OCI-LY7 (cell line): ENCODE measurements around the gene CEACAM3. TPM values are rescaled to one million over a fixed set of nuclear protein-coding genes. Genes with fewer than 3 reads are reported as not detected.

Experiments
- BruUV-seq: library from RNA; stranded (reverse); fragments of 400-500 nt; replicated peaks from 2 replicates; lab custom pipeline; 2021; lab: Mats Ljungman, UMichigan
- CTCF ChIA-PET: fragments of 300-600 bp; sonication (Branson Sonifier 250); formaldehyde crosslinking; loops from one replicate; lab custom pipeline; 2022; ENCODE audit warnings: antibody characterized with exemption; ENCODE audit not compliant: unreplicated experiment; lab: Charles Lee
- POLR2A ChIA-PET: fragments of 300-600 bp; sonication (Branson Sonifier 250); formaldehyde crosslinking; loops from one replicate; lab custom pipeline; 2022; ENCODE audit warnings: antibody characterized with exemption; lab: Charles Lee
- DNase-seq: peaks from one replicate; pipeline ENCODE4 v3.0.0-alpha.2; 2015; ENCODE audit warnings: low spot score
- H2AFZ ChIP-seq: fragments of 200-600 bp; sonication (generic), shearing (Covaris generic); 2 replicates; pipeline ENCODE4 v1.6.1; 2014; ENCODE audit warnings: mild to moderate bottlenecking, antibody characterized with exemption, low read length, moderate library complexity
- H3K27ac ChIP-seq: fragments of 200-600 bp; sonication (generic); 2 replicates; pipeline ENCODE4 v1.5.1; 2014; ENCODE audit warnings: mixed run types, low read depth, mild to moderate bottlenecking, moderate library complexity, low read length, inconsistent platforms; ENCODE audit not compliant: poor library complexity, severe bottlenecking
- H3K36me3 ChIP-seq: fragments of 200-600 bp; sonication (generic); 2 replicates; pipeline ENCODE4 v1.6.1; 2014; ENCODE audit warnings: mild to moderate bottlenecking, antibody characterized with exemption, low read length, moderate library complexity, mixed read lengths; ENCODE audit not compliant: insufficient read depth
- H3K4me1 ChIP-seq: fragments of 200-600 bp; sonication (generic); 2 replicates; pipeline ENCODE4 v1.5.1; 2014; ENCODE audit warnings: mild to moderate bottlenecking, low read length; ENCODE audit not compliant: insufficient read depth, poor library complexity, severe bottlenecking
- H3K4me2 ChIP-seq: fragments of 200-600 bp; sonication (generic); 2 replicates; pipeline ENCODE4 v1.6.1; 2014; ENCODE audit warnings: mild to moderate bottlenecking, low read length
- H3K4me3 ChIP-seq: fragments of 200-600 bp; sonication (generic); 2 replicates; pipeline ENCODE4 v1.5.1; 2014; ENCODE audit warnings: mild to moderate bottlenecking, low read depth, low read length; ENCODE audit not compliant: poor library complexity, severe bottlenecking
- H3K79me2 ChIP-seq: fragments of 200-600 bp; sonication (generic); 2 replicates; pipeline ENCODE4 v1.6.1; 2016; ENCODE audit warnings: low read depth, mild to moderate bottlenecking, low read length, moderate library complexity, mixed read lengths; ENCODE audit not compliant: insufficient read depth
- H3K9me2 ChIP-seq: fragments of 200-600 bp; sonication (generic); 2 replicates; pipeline ENCODE4 v1.6.1; 2016; ENCODE audit warnings: mild to moderate bottlenecking, low read length, mixed read lengths; ENCODE audit not compliant: insufficient read depth
- H3K9me3 ChIP-seq: fragments of 200-600 bp; sonication (generic); 2 replicates; pipeline ENCODE4 v1.6.1; 2014; ENCODE audit warnings: mild to moderate bottlenecking, mixed run types, low read length, mixed read lengths
- H4K20me1 ChIP-seq: fragments of 200-600 bp; sonication (generic); 2 replicates; pipeline ENCODE4 v1.6.1; 2014; ENCODE audit warnings: mild to moderate bottlenecking, antibody characterized with exemption, low read length, moderate library complexity, mixed read lengths; ENCODE audit not compliant: insufficient read depth
- EZH2phosphoT487 ChIP-seq: fragments of 200-600 bp; sonication (generic); IDR thresholded peaks from 2 replicates; pipeline ENCODE4 v1.6.1; 2018; ENCODE audit warnings: low read depth, borderline replicate concordance, mild to moderate bottlenecking, mixed run types, antibody characterized with exemption, low read length, moderate library complexity, mixed read lengths
- intact Hi-C: fragments of 100-400 bp; cut with micrococcal nuclease; formaldehyde crosslinking; loops from one replicate; pipeline ENCODE4 v1.10.0; 2022; ENCODE audit not compliant: unreplicated experiment
- total RNA-seq, 2 experiments: library from RNA; depleted of rRNA in 1 of 2; stranded (reverse); fragments of >200 nt in 1 of 2; shearing (Covaris generic) in 1 of 2; gene quantifications; 2 replicates each; pipeline ENCODE4 v1.2.3, GENCODE V29; 2014 to 2022
- TF ChIP-seq, protein P1 (sequence below): fragments of 200-600 bp; sonication (generic); conservative IDR thresholded peaks from 2 replicates; pipeline ENCODE4 v1.5.1; 2014; ENCODE audit warnings: mild to moderate bottlenecking, antibody characterized with exemption, low read length, moderate library complexity, mixed read lengths

Gene CEACAM3
- total RNA-seq, 2 experiments from 2014 or later: not detected

DNA sequence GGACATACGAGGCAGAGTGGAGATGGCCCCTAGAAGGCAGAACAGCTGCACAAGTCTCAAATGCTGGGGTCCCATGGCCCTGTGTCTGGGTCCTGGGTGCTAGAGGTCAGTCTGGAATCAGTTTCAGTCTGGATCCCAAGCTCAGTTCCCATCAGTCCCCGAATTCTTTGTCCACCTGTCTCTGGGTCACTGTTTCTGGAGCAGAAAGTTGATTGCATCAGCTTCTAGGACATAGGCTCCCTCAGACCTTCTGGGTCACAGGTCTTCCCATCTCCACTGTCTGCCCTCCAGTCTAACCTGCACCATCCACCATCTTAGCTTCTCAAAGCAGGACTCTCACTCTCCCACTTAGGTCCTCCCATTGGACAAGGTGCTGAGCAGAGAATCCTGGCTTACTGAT lies 42.8 kb downstream of the CEACAM3 start:
- no peaks in the 10 kb centered on the region for H3K9me3 ChIP-seq
- TF ChIP-seq, protein P1, sequence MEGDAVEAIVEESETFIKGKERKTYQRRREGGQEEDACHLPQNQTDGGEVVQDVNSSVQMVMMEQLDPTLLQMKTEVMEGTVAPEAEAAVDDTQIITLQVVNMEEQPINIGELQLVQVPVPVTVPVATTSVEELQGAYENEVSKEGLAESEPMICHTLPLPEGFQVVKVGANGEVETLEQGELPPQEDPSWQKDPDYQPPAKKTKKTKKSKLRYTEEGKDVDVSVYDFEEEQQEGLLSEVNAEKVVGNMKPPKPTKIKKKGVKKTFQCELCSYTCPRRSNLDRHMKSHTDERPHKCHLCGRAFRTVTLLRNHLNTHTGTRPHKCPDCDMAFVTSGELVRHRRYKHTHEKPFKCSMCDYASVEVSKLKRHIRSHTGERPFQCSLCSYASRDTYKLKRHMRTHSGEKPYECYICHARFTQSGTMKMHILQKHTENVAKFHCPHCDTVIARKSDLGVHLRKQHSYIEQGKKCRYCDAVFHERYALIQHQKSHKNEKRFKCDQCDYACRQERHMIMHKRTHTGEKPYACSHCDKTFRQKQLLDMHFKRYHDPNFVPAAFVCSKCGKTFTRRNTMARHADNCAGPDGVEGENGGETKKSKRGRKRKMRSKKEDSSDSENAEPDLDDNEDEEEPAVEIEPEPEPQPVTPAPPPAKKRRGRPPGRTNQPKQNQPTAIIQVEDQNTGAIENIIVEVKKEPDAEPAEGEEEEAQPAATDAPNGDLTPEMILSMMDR: no peak
- TF ChIP-seq EZH2phosphoT487: no peak
- DNase-seq: no peak
- no peak overlapping the region for H3K27ac ChIP-seq
- H3K4me1 ChIP-seq: peaks cover 14% of the 10 kb centered on the region
- no peaks in the 10 kb centered on the region for H3K9me2 ChIP-seq
- ChIA-PET POLR2A (no interaction called here), CTCF (no interaction called here)
- no TSS peak for BruUV-seq
- no peak overlapping the region for H3K4me2 ChIP-seq
- no peaks in the 10 kb centered on the region for H3K79me2 ChIP-seq
- no peak overlapping the region for H2AFZ ChIP-seq
- intact Hi-C loops: no loop called here
- H3K4me3 ChIP-seq: no peak overlapping the region
- H4K20me1 ChIP-seq: no peaks in the 10 kb centered on the region
- H3K36me3 ChIP-seq: no peaks in the 10 kb centered on the region

DNA sequence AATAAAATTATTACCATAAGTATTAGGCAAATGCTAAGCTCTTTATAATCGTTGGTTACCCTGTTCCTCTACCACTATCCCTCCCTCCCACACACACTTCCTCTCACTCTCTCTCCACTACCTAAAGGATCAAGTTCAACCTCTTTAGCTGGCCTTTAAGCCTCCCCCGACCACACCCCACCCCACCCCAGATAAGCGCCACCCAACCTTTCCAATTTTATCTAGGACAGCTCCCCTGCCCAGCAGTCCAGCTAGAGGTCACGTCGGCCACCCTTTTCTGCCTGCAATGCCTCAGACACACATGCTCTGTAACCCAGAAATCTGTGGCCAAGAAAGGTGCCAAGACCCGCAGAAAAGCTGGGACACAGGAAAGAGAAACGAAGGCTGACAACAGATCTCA lies 47.0 kb downstream of the CEACAM3 start:
- TF ChIP-seq, protein P1: no peak
- TF ChIP-seq EZH2phosphoT487: no peak
- no peaks in the 10 kb centered on the region for H3K36me3 ChIP-seq
- intact Hi-C loops: no loop called here
- H3K27ac ChIP-seq: no peak overlapping the region
- no peak for DNase-seq
- no peaks in the 10 kb centered on the region for H3K79me2 ChIP-seq
- CTCF ChIA-PET: no interaction called here
- H2AFZ ChIP-seq: no peak overlapping the region
- no peak overlapping the region for H3K4me2 ChIP-seq
- POLR2A ChIA-PET: no interaction called here
- no peaks in the 10 kb centered on the region for H3K9me3 ChIP-seq
- no TSS peak for BruUV-seq
- peaks cover 5% of the 10 kb centered on the region for H3K4me1 ChIP-seq
- H4K20me1 ChIP-seq: no peaks in the 10 kb centered on the region
- no peaks in the 10 kb centered on the region for H3K9me2 ChIP-seq
- no peak overlapping the region for H3K4me3 ChIP-seq

DNA sequence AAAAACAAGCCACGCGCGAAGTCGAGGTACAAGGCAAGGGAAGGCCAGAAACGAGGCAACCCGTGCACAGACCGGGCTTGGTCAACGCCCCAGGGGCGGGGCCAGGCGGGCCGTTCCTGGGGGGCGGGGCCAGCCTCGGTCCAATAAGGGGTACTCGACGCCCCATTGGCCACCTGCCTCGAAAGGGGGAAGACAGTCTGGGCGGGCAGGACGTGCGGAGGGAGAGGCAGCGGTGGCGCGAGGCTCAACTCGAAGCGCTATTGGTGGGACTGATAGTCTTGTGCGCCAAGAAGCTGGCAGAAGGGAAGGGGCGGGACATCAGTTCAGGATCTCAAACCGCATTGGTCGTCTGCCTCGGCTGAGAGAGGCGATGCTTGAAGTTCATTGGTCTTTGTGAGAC lies 48.2 kb downstream of the CEACAM3 start, which contains the start of gene LYPD4:
Gene LYPD4, minus strand, starts transcription at position 83 of the 400 bp plus-strand sequence. CDS start 5,398 bp downstream, outside the sequence.
- TF ChIP-seq EZH2phosphoT487: no peak
- intact Hi-C loops: no loop called here
- Histone ChIP-seq H2AFZ (no peak within 1 kb of the TSS), H3K4me1 (peaks cover 5% of the 10 kb centered on the region), H3K9me2 (no peaks in the 10 kb centered on the region), H3K9me3 (no peaks in the 10 kb centered on the region), H3K79me2 (no peaks in the 10 kb centered on the region), H3K27ac (no peak within 1 kb of the TSS), H3K36me3 (no peaks in the 10 kb centered on the region), H3K4me2 (no peak within 1 kb of the TSS), H3K4me3 (no peak within 1 kb of the TSS), H4K20me1 (no peaks in the 10 kb centered on the region)
- no TSS peak for BruUV-seq
- POLR2A ChIA-PET: no interaction called here
- DNase-seq: no peak
- CTCF ChIA-PET: no interaction called here
